GM12875 (cell line): ENCODE measurements around the gene PLXNA2.

Experiments
- H3K4me3 ChIP-seq: one replicate; pipeline ENCODE4 v1.5.1; 2011; ENCODE audit warnings: low read depth, low read length, control low read depth
- TF ChIP-seq, protein P1 (sequence below): IDR thresholded peaks from 2 replicates; pipeline ENCODE4 v1.5.1; 2011; ENCODE audit warnings: low read depth, mild to moderate bottlenecking, control low read depth, inconsistent platforms, low read length, moderate library complexity, borderline replicate concordance; ENCODE audit not compliant: insufficient read depth

Gene PLXNA2

DNA sequence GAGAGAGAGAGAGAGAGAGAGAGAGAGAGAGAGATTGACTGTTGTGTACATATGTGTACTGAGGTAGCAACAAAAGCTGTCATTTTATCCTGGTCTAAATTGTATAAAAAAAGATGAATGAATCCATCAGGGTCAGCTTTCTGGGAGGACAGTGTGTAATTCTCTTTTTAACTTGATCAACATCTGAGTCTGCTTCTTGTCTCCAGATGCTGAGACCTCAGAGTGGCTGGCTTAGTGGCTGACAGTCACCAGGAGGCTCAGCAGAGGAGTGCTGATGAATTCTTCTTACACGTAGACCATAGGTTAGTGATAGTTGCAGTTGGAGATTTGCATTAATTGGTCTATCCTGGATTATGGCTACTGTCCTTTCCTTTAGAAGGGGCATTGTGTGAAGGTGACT, 28.5 kb upstream of the PLXNA2 start:
- TF ChIP-seq, protein P1, sequence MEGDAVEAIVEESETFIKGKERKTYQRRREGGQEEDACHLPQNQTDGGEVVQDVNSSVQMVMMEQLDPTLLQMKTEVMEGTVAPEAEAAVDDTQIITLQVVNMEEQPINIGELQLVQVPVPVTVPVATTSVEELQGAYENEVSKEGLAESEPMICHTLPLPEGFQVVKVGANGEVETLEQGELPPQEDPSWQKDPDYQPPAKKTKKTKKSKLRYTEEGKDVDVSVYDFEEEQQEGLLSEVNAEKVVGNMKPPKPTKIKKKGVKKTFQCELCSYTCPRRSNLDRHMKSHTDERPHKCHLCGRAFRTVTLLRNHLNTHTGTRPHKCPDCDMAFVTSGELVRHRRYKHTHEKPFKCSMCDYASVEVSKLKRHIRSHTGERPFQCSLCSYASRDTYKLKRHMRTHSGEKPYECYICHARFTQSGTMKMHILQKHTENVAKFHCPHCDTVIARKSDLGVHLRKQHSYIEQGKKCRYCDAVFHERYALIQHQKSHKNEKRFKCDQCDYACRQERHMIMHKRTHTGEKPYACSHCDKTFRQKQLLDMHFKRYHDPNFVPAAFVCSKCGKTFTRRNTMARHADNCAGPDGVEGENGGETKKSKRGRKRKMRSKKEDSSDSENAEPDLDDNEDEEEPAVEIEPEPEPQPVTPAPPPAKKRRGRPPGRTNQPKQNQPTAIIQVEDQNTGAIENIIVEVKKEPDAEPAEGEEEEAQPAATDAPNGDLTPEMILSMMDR: no peak
- H3K4me3 ChIP-seq: no peak overlapping the region

DNA sequence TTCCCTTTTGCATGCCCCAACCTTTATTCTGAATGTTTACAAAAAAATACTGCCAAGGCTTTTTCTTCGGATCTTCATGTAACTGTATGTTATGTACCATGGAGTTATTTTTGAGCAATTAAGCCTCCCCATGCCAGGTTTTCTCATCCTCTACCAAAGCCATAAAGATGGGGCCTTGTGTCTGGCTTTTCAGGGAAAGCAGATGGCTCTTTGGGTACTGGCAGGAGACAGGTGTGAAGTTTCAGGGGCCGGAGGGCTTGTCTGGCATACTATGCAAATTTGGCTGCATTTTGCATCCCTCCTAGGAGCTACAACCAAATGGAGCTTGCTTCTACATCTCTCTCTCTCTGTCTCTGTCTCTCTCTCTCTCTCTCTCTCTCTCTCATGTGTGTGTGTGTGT, 28.1 kb upstream of the PLXNA2 start:
- no peak overlapping the region for H3K4me3 ChIP-seq
- TF ChIP-seq, protein P1: no peak

DNA sequence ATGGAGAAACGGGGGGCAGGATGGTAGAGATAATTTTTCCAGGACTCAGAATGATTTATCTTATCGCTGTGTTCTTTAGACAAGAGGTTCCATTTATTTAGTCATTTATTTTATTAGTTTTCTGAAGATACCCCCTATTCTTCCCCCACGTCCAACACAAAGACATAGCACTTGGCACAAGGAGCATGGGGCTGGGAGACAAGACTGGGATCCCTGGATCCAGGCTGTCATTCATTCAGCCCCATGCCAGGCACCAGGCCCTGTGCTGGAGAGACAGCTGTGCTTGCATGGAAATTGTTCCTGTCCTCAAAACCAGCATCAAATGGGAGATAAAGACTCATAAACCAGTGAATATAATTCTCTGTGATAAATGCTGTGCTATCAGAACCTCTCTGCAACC, 27.1 kb upstream of the PLXNA2 start:
- TF ChIP-seq, protein P1: no peak
- H3K4me3 ChIP-seq: no peak overlapping the region

DNA sequence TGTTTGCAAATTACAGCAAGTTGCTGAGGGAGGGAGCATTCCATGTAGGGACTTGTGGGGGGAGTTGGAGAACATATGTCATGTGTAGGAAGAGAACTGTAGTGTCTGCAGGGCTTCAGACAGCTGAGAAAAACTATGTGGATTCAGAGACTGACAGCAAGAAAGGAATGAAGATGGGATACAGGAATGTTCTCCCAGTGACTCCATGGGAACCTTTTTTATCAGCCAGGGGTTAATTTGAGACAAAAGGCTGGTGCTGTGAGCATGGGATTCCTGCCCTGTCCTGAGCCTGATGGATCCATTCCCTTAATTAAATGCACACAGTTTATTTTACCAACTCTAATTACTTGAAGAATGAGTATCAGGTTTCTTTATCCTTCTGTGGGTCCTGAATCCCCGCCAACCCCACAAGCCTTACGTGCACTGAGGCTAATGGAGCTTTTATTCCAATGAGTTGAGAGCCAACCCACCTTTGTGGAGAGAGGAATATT, 26.5 kb upstream of the PLXNA2 start:
- TF ChIP-seq, protein P1: no peak

DNA sequence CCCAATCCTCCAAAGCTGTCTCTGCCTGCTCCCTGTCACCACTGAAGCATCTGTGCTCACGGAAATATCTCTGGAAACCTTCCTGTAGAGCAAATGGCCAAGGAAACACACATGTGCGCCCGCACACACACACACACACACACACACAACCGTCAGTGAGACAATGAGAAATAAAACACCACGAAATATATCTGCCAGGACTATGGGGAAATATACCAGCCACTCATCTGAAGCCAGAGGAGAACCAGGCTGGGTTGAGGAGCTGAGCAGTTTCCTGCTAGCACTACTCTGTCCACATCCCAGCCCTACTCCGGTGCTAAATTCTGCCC, 25.1 kb upstream of the PLXNA2 start:
- H3K4me3 ChIP-seq: no peak overlapping the region
- TF ChIP-seq, protein P1: no peak

More for the DNA sequence above, 26.5 kb upstream of the PLXNA2 start:
- no peak overlapping the region for H3K4me3 ChIP-seq

DNA sequence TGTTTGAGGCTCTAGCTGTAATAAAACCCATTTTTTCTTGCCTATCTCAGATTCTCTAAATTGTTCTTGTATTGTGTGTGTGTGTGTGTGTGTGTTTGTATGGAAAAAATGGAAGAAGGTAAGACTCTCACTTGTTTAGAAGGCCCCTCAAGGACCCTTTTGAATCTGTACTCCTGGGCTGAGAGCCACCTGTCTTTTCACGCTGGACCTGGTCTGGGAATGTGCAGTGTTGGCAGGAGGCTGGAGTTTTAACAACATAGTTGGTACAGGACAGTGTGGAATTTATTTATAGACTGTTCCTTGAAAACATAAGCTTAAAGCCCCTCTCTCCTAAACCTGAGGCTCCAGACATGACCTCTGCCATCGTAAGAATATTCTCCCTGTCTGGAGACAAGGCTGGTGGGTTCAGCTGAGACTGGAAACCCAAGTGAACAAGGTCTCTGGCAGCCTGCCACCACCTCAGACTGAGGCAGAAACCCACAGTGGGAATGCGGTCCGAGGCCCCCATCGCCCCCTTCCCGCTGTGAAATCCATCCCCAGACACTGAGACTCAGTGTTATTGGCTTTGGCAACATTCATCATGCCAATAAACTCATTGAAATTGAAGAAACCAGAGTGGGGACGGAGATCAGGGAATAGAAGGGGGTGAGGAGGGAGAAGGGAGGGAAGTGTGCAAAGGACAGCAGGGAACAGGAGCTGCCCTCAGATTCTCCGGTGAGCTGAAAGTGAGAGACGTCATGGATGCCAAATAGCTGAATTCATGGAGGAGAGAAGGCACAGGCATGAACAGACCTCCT, 24.6 kb upstream of the PLXNA2 start:
- no peak overlapping the region for H3K4me3 ChIP-seq
- TF ChIP-seq, protein P1: no peak

DNA sequence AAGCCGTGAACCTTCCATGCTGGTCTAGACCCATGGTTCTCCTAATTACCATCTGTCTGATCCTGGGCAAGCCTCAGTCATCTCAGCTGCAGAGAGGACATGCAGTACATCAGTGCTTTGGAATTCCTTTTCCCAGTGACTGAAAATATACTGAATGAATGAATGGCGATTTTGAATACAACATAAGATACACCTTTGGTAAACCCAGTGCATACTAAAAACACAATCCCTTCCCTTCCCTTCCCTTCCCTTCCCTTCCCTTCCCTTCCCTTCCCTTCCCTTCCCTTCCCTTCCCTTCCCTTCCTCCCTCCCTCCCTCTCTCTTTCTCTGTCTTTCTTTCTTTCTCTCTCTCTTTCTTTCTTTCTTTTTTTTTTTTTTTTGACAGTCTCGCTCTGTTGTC, 21.3 kb upstream of the PLXNA2 start:
- H3K4me3 ChIP-seq: no peak overlapping the region
- TF ChIP-seq, protein P1: no peak
